A673 (cell line): ENCODE data around the gene CHN1.

Experiments used
- CTCF ChIP-seq: fragments of 300-800, 200-600 bp; sonication (generic); conservative IDR thresholded peaks from 2 replicates; pipeline ENCODE4 v1.5.1; 2017; ENCODE audit warnings: low read depth, mild to moderate bottlenecking, antibody characterized with exemption, low read length, moderate library complexity, mixed read lengths
- EZH2 ChIP-seq: fragments of 200-600 bp; sonication (generic); IDR thresholded peaks from 2 replicates; pipeline ENCODE4 v1.6.1; 2017; ENCODE audit warnings: borderline replicate concordance, low read depth, mild to moderate bottlenecking, mixed read lengths, antibody characterized with exemption, low read length; ENCODE audit not compliant: poor library complexity, severe bottlenecking

DNA sequence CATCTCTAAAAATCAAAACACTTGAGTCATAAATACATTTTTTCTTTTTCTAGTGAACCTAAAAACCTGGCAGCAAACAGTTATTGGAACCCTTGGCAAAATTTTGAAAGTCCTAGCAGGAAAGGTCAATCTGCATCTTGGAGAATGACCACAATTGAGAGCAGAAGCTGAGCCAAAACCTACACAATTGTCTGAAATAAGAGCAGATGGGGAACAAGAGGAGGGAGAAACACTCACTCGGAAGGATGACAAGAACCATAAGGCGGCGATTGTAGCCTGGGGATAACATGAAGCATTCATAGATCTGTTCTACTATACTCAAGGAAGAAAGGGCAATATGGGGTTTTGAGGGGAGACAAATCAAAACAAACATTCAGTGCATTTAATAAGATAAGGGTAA lies 117.0 kb downstream of the CHN1 start:
- TF ChIP-seq EZH2 = no peak
- no peak for TF ChIP-seq CTCF
